Measurements from ENCODE around the gene FADS1. TPM values are rescaled to one million over a fixed set of nuclear protein-coding genes. Genes with fewer than 3 reads are reported as not detected.

The FADS1 gene
- total and polyA plus RNA-seq, 2 donors (not counting 3 experiments of a cell fraction or from before 2014, with no cell fraction given): 110 to 121 TPM

DNA sequence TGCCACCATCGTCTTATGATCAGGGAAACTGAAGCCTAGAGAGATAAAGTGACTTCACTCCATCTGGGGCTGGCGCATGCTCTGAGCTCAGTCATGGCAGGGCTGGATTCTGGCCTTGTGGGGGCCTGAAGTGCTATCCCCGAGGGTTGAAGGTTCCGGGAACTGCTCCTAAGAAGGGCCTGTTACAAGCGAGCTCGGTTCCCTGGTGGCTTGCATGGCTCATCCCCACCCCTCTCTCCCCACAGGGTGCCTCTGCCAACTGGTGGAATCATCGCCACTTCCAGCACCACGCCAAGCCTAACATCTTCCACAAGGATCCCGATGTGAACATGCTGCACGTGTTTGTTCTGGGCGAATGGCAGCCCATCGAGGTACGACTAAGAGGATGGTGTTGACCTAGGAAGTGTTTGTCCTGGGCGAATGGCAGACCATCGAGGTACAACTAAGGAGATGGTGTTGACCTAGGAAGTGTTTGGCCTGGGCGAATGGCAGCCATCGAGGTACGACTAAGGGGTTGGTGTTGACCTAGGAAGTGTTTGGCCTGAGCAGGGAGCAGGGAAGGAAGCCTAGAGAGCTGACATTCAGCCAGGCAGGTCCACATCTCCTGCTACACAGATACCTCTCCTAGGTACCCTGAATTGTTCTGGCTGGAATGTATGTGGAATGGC, 31.2 kb upstream of the FADS1 start:
- no peak overlapping the region for H2AFZ ChIP-seq (ENCODE audit: low read depth, low read length)
- H4K20me1 ChIP-seq (replicated peaks; ENCODE audit: control insufficient read depth, extremely low read depth, insufficient read depth, low read length): no peaks in the 10 kb centered on the region
- peaks cover 35 to 45% of the 10 kb centered on the region in 2 experiments for H3K36me3 ChIP-seq (ENCODE audit: control insufficient read depth in 2 of 2, extremely low read depth in 1 of 2, insufficient read depth in 2 of 2, low read length in 2 of 2)
- FAIRE-seq (no peak), DNase-seq (ENCODE audit: low read depth, low spot score) (no peak)
- H3K9ac ChIP-seq (replicated peaks; ENCODE audit: extremely low read depth, insufficient read depth, low read length): no peak overlapping the region
- BruUV-seq (replicated peaks): no TSS peak
- H3K4me1 ChIP-seq (ENCODE audit: control insufficient read depth, extremely low read depth, insufficient read depth, low read length): no peaks in the 10 kb centered on the region
- ChIA-PET CTCF (interaction anchor here (0.7 to 1.3 kb wide), 2 partner anchors 23 to 234 kb away, joined by 3 read pairs; no protein-coding TSS in a partner anchor), POLR2A (no interaction called here)
- H3K27me3 ChIP-seq (ENCODE audit: control insufficient read depth in 2 of 2, insufficient read depth in 2 of 2, low read length in 2 of 2): no peaks in the 10 kb centered on the region
- H3K9me1 ChIP-seq (replicated peaks; ENCODE audit: control insufficient read depth, extremely low read depth, insufficient read depth, low read length): no peaks in the 10 kb centered on the region
- H3K79me2 ChIP-seq (ENCODE audit: control insufficient read depth, insufficient read depth, low read length): peaks cover 8% of the 10 kb centered on the region
- dilution Hi-C loops (cut with MboI; ENCODE audit: extremely low pct_ligation_motif_present, low sequenced_read_pairs): no loop called here
- intact Hi-C loops (cut with micrococcal nuclease): loop anchor here (2.0 kb wide), 1 partner anchor 51 kb away; no protein-coding TSS in a partner anchor
- H3K4me2 ChIP-seq (ENCODE audit: insufficient read depth, low read length): no peak overlapping the region
- no peak overlapping the region for H3K4me3 ChIP-seq (replicated peaks in 1 of 3; ENCODE audit: insufficient read depth in 1 of 3, low read depth in 1 of 3, low read length in 3 of 3)
- no peaks in the 10 kb centered on the region for H3K9me3 ChIP-seq (replicated peaks; ENCODE audit: control insufficient read depth, insufficient read depth, low read length)
- TF ChIP-seq, protein P1, sequence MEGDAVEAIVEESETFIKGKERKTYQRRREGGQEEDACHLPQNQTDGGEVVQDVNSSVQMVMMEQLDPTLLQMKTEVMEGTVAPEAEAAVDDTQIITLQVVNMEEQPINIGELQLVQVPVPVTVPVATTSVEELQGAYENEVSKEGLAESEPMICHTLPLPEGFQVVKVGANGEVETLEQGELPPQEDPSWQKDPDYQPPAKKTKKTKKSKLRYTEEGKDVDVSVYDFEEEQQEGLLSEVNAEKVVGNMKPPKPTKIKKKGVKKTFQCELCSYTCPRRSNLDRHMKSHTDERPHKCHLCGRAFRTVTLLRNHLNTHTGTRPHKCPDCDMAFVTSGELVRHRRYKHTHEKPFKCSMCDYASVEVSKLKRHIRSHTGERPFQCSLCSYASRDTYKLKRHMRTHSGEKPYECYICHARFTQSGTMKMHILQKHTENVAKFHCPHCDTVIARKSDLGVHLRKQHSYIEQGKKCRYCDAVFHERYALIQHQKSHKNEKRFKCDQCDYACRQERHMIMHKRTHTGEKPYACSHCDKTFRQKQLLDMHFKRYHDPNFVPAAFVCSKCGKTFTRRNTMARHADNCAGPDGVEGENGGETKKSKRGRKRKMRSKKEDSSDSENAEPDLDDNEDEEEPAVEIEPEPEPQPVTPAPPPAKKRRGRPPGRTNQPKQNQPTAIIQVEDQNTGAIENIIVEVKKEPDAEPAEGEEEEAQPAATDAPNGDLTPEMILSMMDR (IDR thresholded peaks at IDR 0.05; ENCODE audit: extremely low read depth in 1 of 2, insufficient read depth in 1 of 2, low read depth in 1 of 2, low read length in 2 of 2): no peak
- TF ChIP-seq MYC (IDR thresholded peaks at IDR 0.05; ENCODE audit: low read depth, low read length) (no peak), JUN (IDR thresholded peaks at IDR 0.05; ENCODE audit: borderline replicate concordance, insufficient read depth, insufficient read length, low read depth) (no peak), POLR2A (IDR thresholded peaks at IDR 0.05; ENCODE audit: low read depth, low read length) (no peak), EZH2 (IDR thresholded peaks at IDR 0.05; ENCODE audit: borderline replicate concordance, low read depth, low read length, severe bottlenecking) (no peak), POLR2AphosphoS5 (IDR thresholded peaks at IDR 0.05; ENCODE audit: insufficient read depth, low read depth, low read length) (no peak), GATA2 (IDR thresholded peaks at IDR 0.05; ENCODE audit: insufficient read depth, insufficient read length, low read depth, low read length) (no peak), FOS (IDR thresholded peaks at IDR 0.05; ENCODE audit: borderline replicate concordance, insufficient read depth, low read length) (no peak)
- TF ChIP-seq, protein P2, sequence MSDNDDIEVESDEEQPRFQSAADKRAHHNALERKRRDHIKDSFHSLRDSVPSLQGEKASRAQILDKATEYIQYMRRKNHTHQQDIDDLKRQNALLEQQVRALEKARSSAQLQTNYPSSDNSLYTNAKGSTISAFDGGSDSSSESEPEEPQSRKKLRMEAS (IDR thresholded peaks at IDR 0.05; ENCODE audit: insufficient read depth, insufficient read length): no peak
- H3K27ac ChIP-seq (ENCODE audit: insufficient read depth, low read depth, low read length): no peak overlapping the region

All from endothelial cell of umbilical vein (primary cell).